HepG2 (cell line): ENCODE results near the gene FCHO1. TPM values are rescaled to one million over a fixed set of nuclear protein-coding genes. Genes with fewer than 3 reads are reported as not detected.
A peak's percentile ranks its signal among the peaks of the same experiment; 100 is the strongest.

Experiments
- BHLHE40 ChIP-seq: IDR thresholded peaks from 2 replicates; pipeline ENCODE4 v1.6.1; 2011; ENCODE audit warnings: low read length, improper control_type of control experiment
- HHEX ChIP-seq: IDR thresholded peaks from 2 replicates; pipeline ENCODE4 v1.6.1; 2016; ENCODE audit warnings: control low read depth
- KDM1A ChIP-seq: IDR thresholded peaks from 2 replicates; pipeline ENCODE4 v1.6.1; 2016; ENCODE audit warnings: missing compliant biosample characterization
- KLF11 ChIP-seq: IDR thresholded peaks from 2 replicates; pipeline ENCODE4 v1.6.1; 2016; ENCODE audit warnings: missing compliant biosample characterization
- RBAK ChIP-seq: sonication (generic); formaldehyde crosslinking; IDR thresholded peaks from 2 replicates; pipeline ENCODE4 v1.5.1; 2020; ENCODE audit warnings: mild to moderate bottlenecking, missing genetic modification reagents
- SOX5 ChIP-seq: IDR thresholded peaks from 2 replicates; pipeline ENCODE4 v1.6.1; 2016; ENCODE audit warnings: borderline replicate concordance
- SOX6 ChIP-seq, 2 experiments: fragments of 450-650 bp in 1 of 2; sonication (generic) in 1 of 2; formaldehyde crosslinking in 1 of 2; IDR thresholded peaks; 2 replicates each; pipeline versions ENCODE4 v1.4.0 to v1.6.1; 2017 to 2020; ENCODE audit warnings: antibody characterized with exemption in 1 of 2, mild to moderate bottlenecking in 1 of 2, missing genetic modification reagents in 1 of 2
- STAG1 ChIP-seq: sonication (generic); formaldehyde crosslinking; IDR thresholded peaks from 2 replicates; pipeline ENCODE4 v1.4.0; 2020; ENCODE audit warnings: missing genetic modification reagents
- ZNF543 ChIP-seq: sonication (generic); formaldehyde crosslinking; IDR thresholded peaks from 2 replicates; pipeline ENCODE4 v1.4.0; 2020; ENCODE audit warnings: mild to moderate bottlenecking, missing genetic modification reagents
- ZNF607 ChIP-seq: sonication (generic); formaldehyde crosslinking; IDR thresholded peaks from 2 replicates; pipeline ENCODE4 v1.5.1; 2020; ENCODE audit warnings: missing genetic modification reagents, mild to moderate bottlenecking, borderline replicate concordance
- ZNF839 ChIP-seq: sonication (generic); formaldehyde crosslinking; IDR thresholded peaks from 2 replicates; pipeline ENCODE4 v1.4.0; 2020; ENCODE audit warnings: missing genetic modification reagents, mild to moderate bottlenecking, borderline replicate concordance
- ZSCAN31 ChIP-seq: sonication (generic); formaldehyde crosslinking; IDR thresholded peaks from 2 replicates; pipeline ENCODE4 v1.5.0; 2020; ENCODE audit warnings: low read depth, mild to moderate bottlenecking, missing genetic modification reagents
- polyA plus RNA-seq, 8 experiments: library from polyadenylated mRNA; depleted of rRNA in 3 of 8; stranded (reverse) in 7 of 8; unstranded in 1 of 8; fragments of >200 nt; fragmentation: Illumina TruSeq in 4 of 8; extraction: Trizol in 4 of 8; gene quantifications; 2 replicates each; pipeline versions ENCODE4 v1.2.1 to v1.2.3, GENCODE V29; 2011 to 2016; ENCODE audit warnings: low read depth in 4 of 8, missing spikeins in 1 of 8, mixed read lengths in 1 of 8; ENCODE audit not compliant: insufficient read depth in 1 of 8
- total RNA-seq, 5 experiments: library from RNA; depleted of rRNA; stranded (reverse); fragments of >200 nt; fragmentation: Illumina TruSeq; extraction: Trizol; gene quantifications; 2 replicates each; pipeline ENCODE4 v1.2.3, GENCODE V29; 2016; ENCODE audit warnings: low read depth in 1 of 5
- TF ChIP-seq, protein P1 (sequence below): sonication (generic); formaldehyde crosslinking; IDR thresholded peaks from 2 replicates; pipeline ENCODE4 v1.4.0; 2020; ENCODE audit warnings: mild to moderate bottlenecking, missing genetic modification reagents
- TF ChIP-seq, protein P2 (sequence below): sonication (generic); formaldehyde crosslinking; conservative IDR thresholded peaks from 2 replicates; pipeline ENCODE4 v1.4.0; 2020; ENCODE audit warnings: missing genetic modification reagents
- TF ChIP-seq, protein P3 (sequence below): sonication (generic); formaldehyde crosslinking; IDR thresholded peaks from 2 replicates; pipeline ENCODE4 v1.5.0; 2020; ENCODE audit warnings: missing genetic modification reagents
- TF ChIP-seq, protein P4 (sequence below): sonication (generic); formaldehyde crosslinking; IDR thresholded peaks from 2 replicates; pipeline ENCODE4 v1.4.0; 2020; ENCODE audit warnings: mild to moderate bottlenecking, missing genetic modification reagents, borderline replicate concordance
- TF ChIP-seq, protein P5 (sequence below): IDR thresholded peaks from 2 replicates; pipeline ENCODE4 v1.6.1; 2016; ENCODE audit warnings: mild to moderate bottlenecking
- TF ChIP-seq, protein P6 (sequence below): sonication (generic); formaldehyde crosslinking; IDR thresholded peaks from 2 replicates; pipeline ENCODE4 v1.4.0; 2020; ENCODE audit warnings: missing genetic modification reagents
- TF ChIP-seq, protein P7 (sequence below): IDR thresholded peaks from 2 replicates; pipeline ENCODE4 v1.6.1; 2012; ENCODE audit warnings: low read depth, low read length, improper control_type of control experiment

FCHO1 gene
- total and polyA plus RNA-seq, 2 of the 13 experiments (the other 11 are each of a cell fraction or from before 2014, with no cell fraction given), result 1.3 to 3.1 TPM

DNA sequence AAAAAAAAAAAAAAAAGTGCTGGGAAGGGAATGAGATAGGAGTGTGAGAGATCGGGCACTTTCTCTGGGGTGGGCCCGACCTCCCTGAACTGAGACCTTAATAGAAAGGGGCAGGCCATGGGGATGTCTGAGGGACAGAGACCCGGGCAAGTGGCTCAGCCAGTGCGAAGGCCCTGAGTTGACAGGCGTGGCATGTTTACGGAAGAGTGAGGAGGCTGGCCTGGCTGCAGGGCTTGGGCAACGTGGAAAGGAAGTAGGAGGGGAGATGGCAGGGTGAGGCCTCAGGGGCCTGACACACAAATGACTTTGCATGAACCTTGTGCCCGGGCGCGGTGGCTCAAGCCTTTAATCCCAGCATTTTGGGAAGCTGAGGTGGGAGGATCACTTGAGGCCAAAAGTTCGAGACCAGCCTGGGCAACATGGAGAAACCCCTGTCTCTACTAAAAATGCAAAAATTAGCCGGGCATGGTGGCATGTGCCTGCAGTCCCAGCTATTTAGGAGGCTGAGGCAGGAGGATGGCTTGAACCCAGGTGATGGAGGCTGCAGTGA lies 13.9 kb downstream of the FCHO1 start (continued):
- TF ChIP-seq, protein P1, sequence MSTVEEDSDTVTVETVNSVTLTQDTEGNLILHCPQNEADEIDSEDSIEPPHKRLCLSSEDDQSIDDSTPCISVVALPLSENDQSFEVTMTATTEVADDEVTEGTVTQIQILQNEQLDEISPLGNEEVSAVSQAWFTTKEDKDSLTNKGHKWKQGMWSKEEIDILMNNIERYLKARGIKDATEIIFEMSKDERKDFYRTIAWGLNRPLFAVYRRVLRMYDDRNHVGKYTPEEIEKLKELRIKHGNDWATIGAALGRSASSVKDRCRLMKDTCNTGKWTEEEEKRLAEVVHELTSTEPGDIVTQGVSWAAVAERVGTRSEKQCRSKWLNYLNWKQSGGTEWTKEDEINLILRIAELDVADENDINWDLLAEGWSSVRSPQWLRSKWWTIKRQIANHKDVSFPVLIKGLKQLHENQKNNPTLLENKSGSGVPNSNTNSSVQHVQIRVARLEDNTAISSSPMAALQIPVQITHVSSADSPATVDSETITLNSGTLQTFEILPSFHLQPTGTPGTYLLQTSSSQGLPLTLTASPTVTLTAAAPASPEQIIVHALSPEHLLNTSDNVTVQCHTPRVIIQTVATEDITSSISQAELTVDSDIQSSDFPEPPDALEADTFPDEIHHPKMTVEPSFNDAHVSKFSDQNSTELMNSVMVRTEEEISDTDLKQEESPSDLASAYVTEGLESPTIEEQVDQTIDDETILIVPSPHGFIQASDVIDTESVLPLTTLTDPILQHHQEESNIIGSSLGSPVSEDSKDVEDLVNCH (CRISPR knock-in tag), result no peak
- TF ChIP-seq, protein P2, sequence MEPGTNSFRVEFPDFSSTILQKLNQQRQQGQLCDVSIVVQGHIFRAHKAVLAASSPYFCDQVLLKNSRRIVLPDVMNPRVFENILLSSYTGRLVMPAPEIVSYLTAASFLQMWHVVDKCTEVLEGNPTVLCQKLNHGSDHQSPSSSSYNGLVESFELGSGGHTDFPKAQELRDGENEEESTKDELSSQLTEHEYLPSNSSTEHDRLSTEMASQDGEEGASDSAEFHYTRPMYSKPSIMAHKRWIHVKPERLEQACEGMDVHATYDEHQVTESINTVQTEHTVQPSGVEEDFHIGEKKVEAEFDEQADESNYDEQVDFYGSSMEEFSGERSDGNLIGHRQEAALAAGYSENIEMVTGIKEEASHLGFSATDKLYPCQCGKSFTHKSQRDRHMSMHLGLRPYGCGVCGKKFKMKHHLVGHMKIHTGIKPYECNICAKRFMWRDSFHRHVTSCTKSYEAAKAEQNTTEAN (CRISPR knock-in tag), result no peak
- TF ChIP-seq KLF11 (no peak), BHLHE40 (no peak), HHEX (no peak), SOX6 (IDR thresholded peaks at IDR 0.05) (no peak), SOX6 (CRISPR knock-in tag; IDR thresholded peaks at IDR 0.05) (peak; percentile 47), ZSCAN31 (CRISPR knock-in tag) (no peak), ZNF543 (CRISPR knock-in tag) (no peak), ZNF839 (CRISPR knock-in tag) (no peak), RBAK (CRISPR knock-in tag) (no peak), SOX5 (CRISPR knock-in tag) (peak; percentile 40; the same call in 1 of the 2 replicates), STAG1 (CRISPR knock-in tag) (no peak), ZNF607 (CRISPR knock-in tag) (no peak), KDM1A (CRISPR knock-in tag) (peak; percentile 79)
- TF ChIP-seq, protein P3, sequence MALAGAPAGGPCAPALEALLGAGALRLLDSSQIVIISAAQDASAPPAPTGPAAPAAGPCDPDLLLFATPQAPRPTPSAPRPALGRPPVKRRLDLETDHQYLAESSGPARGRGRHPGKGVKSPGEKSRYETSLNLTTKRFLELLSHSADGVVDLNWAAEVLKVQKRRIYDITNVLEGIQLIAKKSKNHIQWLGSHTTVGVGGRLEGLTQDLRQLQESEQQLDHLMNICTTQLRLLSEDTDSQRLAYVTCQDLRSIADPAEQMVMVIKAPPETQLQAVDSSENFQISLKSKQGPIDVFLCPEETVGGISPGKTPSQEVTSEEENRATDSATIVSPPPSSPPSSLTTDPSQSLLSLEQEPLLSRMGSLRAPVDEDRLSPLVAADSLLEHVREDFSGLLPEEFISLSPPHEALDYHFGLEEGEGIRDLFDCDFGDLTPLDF (CRISPR knock-in tag), result no peak
- TF ChIP-seq, protein P4, sequence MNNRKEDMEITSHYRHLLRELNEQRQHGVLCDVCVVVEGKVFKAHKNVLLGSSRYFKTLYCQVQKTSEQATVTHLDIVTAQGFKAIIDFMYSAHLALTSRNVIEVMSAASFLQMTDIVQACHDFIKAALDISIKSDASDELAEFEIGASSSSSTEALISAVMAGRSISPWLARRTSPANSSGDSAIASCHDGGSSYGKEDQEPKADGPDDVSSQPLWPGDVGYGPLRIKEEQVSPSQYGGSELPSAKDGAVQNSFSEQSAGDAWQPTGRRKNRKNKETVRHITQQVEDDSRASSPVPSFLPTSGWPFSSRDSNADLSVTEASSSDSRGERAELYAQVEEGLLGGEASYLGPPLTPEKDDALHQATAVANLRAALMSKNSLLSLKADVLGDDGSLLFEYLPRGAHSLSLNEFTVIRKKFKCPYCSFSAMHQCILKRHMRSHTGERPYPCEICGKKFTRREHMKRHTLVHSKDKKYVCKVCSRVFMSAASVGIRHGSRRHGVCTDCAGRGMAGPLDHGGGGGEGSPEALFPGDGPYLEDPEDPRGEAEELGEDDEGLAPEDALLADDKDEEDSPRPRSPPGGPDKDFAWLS (CRISPR knock-in tag), result no peak
- TF ChIP-seq, protein P5, sequence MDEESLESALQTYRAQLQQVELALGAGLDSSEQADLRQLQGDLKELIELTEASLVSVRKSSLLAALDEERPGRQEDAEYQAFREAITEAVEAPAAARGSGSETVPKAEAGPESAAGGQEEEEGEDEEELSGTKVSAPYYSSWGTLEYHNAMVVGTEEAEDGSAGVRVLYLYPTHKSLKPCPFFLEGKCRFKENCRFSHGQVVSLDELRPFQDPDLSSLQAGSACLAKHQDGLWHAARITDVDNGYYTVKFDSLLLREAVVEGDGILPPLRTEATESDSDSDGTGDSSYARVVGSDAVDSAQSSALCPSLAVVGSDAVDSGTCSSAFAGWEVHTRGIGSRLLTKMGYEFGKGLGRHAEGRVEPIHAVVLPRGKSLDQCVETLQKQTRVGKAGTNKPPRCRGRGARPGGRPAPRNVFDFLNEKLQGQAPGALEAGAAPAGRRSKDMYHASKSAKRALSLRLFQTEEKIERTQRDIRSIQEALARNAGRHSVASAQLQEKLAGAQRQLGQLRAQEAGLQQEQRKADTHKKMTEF, result peak; percentile 60
- TF ChIP-seq, protein P6, sequence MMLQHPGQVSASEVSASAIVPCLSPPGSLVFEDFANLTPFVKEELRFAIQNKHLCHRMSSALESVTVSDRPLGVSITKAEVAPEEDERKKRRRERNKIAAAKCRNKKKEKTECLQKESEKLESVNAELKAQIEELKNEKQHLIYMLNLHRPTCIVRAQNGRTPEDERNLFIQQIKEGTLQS, result no peak
- TF ChIP-seq, protein P7, sequence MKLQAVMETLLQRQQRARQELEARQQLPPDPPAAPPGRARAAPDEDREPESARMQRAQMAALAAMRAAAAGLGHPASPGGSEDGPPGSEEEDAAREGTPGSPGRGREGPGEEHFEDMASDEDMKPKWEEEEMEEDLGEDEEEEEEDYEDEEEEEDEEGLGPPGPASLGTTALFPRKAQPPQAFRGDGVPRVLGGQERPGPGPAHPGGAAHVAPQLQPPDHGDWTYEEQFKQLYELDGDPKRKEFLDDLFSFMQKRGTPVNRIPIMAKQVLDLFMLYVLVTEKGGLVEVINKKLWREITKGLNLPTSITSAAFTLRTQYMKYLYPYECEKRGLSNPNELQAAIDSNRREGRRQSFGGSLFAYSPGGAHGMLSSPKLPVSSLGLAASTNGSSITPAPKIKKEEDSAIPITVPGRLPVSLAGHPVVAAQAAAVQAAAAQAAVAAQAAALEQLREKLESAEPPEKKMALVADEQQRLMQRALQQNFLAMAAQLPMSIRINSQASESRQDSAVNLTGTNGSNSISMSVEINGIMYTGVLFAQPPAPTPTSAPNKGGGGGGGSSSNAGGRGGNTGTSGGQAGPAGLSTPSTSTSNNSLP, result no peak
